Activated naive CD8-positive, alpha-beta T cell treated with anti-CD3 and anti-CD28 coated beads, Interleukin-2, amount 10 ng/mL, durations not matched to agents 7 days and 5 days (primary cell): ENCODE measurements around the gene ATP2B2. TPM values are rescaled to one million over a fixed set of nuclear protein-coding genes. Genes with fewer than 3 reads are reported as not detected.
"Not testable (repeated sequence)": the region's sequence is repeated elsewhere in the genome, so short reads cannot be mapped to it uniquely, and the experiment has no call there.

ENCODE experiments used
- ATAC-seq: fragments of 150-1000 bp; cut with Tn5 transposase; one replicate; pipeline ENCODE4 v1.10.0; 2021; ENCODE audit warnings: low read depth, moderate library complexity
- POLR2A ChIA-PET: fragments of 350-600 bp; sonication (Branson Sonifier 250); formaldehyde crosslinking; loops from one replicate; lab custom pipeline; 2021; ENCODE audit warnings: antibody characterized with exemption; lab: Charles Lee
- DNase-seq: peaks from one replicate; pipeline ENCODE4 v3.0.0; 2021
- H3K27ac Mint-ChIP-seq: one replicate; pipeline ENCODE4 v1.8.0; 2022; ENCODE audit warnings: mild to moderate bottlenecking, mixed read lengths
- H3K27me3 Mint-ChIP-seq: one replicate; pipeline ENCODE4 v1.8.0; 2022; ENCODE audit warnings: mild to moderate bottlenecking, moderate library complexity, mixed read lengths
- H3K36me3 Mint-ChIP-seq: one replicate; pipeline ENCODE4 v1.8.0; 2021; ENCODE audit warnings: mild to moderate bottlenecking, mixed read lengths
- H3K4me1 Mint-ChIP-seq: one replicate; pipeline ENCODE4 v1.8.0; 2021; ENCODE audit warnings: mixed read lengths
- H3K4me3 Mint-ChIP-seq: one replicate; pipeline ENCODE4 v1.8.0; 2022; ENCODE audit warnings: mild to moderate bottlenecking, moderate library complexity, mixed read lengths
- H3K9me3 Mint-ChIP-seq: one replicate; pipeline ENCODE4 v1.8.0; 2021; ENCODE audit warnings: mixed read lengths
- total RNA-seq, 2 experiments: library from RNA; stranded (reverse); gene quantifications; one replicate each; pipeline ENCODE4 v1.2.3, GENCODE V29; 2021

ATP2B2 gene
- total RNA-seq, 2 experiments from 2014 or later: not detected

DNA sequence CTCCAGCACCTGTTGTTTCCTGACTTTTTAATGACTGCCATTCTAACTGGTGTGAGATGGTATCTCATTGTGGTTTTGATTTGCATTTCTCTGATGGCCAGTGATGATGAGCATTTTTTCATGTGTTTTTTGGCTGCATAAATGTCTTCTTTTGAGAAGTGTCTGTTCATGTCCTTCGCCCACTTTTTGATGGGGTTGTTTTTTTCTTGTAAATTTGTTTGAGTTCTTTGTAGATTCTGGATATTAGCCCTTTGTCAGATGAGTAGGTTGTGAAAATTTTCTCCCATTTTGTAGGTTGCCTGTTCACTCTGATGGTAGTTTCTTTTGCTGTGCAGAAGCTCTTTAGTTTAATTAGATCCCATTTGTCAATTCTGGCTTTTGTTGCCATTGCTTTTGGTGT lies 207.3 kb downstream of the ATP2B2 start:
- H3K27me3 Mint-ChIP-seq, DNase-seq, H3K9me3 Mint-ChIP-seq, ATAC-seq, H3K4me3 Mint-ChIP-seq, POLR2A ChIA-PET, H3K27ac Mint-ChIP-seq, H3K4me1 Mint-ChIP-seq: not testable (repeated sequence)
- H3K36me3 Mint-ChIP-seq: peaks cover 21% of the 10 kb centered on the region

DNA sequence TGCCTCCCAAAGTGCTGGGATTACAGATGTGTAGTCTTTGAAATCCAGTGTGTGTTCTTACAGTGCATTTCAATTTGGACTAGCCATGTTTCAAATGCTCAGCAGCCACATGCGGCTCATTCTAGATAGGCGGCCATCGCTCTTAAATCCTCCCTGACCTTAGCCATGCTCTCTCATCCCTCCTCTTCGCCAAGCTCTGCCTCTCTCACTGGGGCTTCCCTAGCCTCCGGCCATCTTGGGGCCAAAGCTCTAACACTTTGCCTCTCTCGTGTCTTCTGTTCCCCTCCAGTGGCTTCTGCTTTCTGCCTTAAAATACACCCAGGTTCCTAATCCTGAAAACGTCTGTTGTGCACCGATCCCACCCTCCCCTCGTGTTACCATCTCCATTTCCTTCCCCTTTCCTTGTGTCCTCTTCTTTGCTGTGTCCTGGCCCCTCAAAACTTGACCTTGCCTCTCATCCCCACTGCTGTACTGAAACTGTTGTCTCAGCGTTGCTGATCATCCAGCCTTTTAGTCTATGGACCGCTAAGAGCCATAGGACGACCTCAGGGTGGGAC lies 211.3 kb downstream of the ATP2B2 start:
- Mint-ChIP-seq H3K4me1 (peaks cover 12% of the 10 kb centered on the region), H3K9me3 (no peaks in the 10 kb centered on the region), H3K27ac (no peak overlapping the region), H3K4me3 (no peak overlapping the region), H3K27me3 (no peaks in the 10 kb centered on the region), H3K36me3 (peaks cover 21% of the 10 kb centered on the region)
- POLR2A ChIA-PET: no interaction called here
- no peak for ATAC-seq
- no peak for DNase-seq

DNA sequence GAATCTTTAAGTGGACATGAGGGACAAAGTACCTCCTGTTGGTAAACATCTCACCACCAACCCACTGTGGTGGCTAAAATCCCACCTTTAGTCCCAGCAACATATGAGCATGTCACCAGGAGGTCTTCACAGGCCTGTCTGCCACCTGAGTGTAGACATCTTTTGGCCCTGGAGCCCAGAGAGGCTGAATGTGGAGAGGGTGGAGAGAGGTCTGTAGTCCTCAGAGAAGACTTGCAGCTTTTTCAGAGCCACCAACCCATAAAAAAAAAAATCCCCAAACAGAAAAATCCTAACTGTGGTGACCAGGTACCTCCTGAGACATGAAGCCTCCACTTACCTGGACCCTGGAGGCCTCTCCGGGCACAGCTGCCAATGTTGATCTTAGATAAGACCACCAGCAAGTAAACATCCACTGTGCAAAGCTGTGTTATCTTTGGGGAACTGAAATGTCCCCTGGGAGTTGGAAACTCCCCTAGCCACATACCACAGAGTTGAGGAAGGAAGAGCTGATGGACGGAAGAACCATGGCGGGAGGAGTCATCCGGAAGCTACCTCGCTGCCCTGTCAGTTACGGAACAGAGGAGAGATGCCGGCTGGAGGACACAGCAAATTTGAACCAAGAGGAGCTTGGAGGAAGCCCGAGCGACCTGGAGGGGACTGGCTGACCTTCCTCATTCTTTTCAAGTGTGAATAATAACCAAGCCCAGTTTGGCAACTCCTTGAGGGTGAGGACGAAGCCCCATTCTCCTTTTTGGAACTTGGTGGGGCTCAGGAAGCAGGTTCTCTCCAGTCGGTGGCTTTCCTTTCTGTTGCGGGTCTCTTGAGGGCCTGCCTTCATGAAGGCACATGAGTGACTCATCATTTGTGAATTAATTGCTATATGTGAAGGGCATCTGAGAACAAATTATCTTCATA lies 212.6 kb downstream of the ATP2B2 start, which contains the start of gene GHRL:
Gene GHRL (minus strand): TSS at position 443 of the 915 bp plus-strand sequence. CDS start 2,767 bp downstream, outside the sequence.
- H3K4me1 Mint-ChIP-seq: peaks cover 12% of the 10 kb centered on the region
- no peaks in the 10 kb centered on the region for H3K27me3 Mint-ChIP-seq
- POLR2A ChIA-PET: interaction anchor here (1.0 kb wide), 1 partner anchor 8 kb away, joined by 3 read pairs; no protein-coding TSS in a partner anchor
- DNase-seq (no peak), ATAC-seq (peak; percentile 29)
- no peak within 1 kb of the TSS for H3K4me3 Mint-ChIP-seq
- no peaks in the 10 kb centered on the region for H3K9me3 Mint-ChIP-seq
- H3K36me3 Mint-ChIP-seq: peaks cover 21% of the 10 kb centered on the region
- peak within 1 kb of the TSS; percentile 71 for H3K27ac Mint-ChIP-seq

DNA sequence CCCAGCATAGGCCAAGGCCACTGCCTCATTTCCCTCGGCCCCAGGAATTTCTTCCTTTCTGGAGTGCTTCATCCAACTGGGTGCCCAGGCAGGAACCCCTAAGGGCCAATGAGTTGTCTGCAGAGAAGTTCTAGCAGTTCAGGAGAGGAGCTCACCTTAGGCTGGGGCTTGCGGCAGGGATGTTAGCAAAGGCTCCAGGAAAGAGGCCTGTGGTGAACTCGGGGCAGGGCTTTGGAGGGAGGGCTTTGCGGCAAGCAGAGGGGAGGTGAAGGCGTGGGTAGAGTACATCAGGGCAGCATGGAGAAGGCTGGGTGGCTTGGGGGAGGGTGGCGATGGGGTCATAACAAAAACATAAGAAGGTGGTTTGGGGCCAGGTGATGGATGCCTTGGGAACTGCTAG lies 213.7 kb downstream of the ATP2B2 start:
- ATAC-seq (no peak), DNase-seq (no peak)
- H3K27ac Mint-ChIP-seq: peak overlapping the region; percentile 47
- H3K4me1 Mint-ChIP-seq: peaks cover 12% of the 10 kb centered on the region
- H3K27me3 Mint-ChIP-seq: no peaks in the 10 kb centered on the region
- POLR2A ChIA-PET: no interaction called here
- H3K4me3 Mint-ChIP-seq: no peak overlapping the region
- H3K36me3 Mint-ChIP-seq: peaks cover 17% of the 10 kb centered on the region
- no peaks in the 10 kb centered on the region for H3K9me3 Mint-ChIP-seq

- POLR2A ChIA-PET: interaction anchor here (0.6 kb wide), 1 partner anchor 9 kb away, joined by 3 read pairs; no protein-coding TSS in a partner anchor
Observed at GRCh38 chr3:10290481-10291176, 214.8 kb downstream of the ATP2B2 start.

GRCh38 chr3:10289787-10290355 lies 215.5 kb downstream of the ATP2B2 start:
- ATAC-seq: no peak
- no peak for DNase-seq
- Mint-ChIP-seq H3K9me3 (no peaks in the 10 kb centered on the region), H3K4me3 (no peak overlapping the region), H3K36me3 (peaks cover 15% of the 10 kb centered on the region), H3K27me3 (no peaks in the 10 kb centered on the region), H3K4me1 (peaks cover 13% of the 10 kb centered on the region), H3K27ac (no peak overlapping the region)
- POLR2A ChIA-PET: interaction anchor here (0.6 kb wide), 1 partner anchor 8 kb away, joined by 3 read pairs; no protein-coding TSS in a partner anchor

More at GRCh38 chr3:10290481-10291176, 214.8 kb downstream of the ATP2B2 start:
- DNase-seq: no peak
- no peak overlapping the region for H3K4me3 Mint-ChIP-seq
- H3K27ac Mint-ChIP-seq: no peak overlapping the region
- no peaks in the 10 kb centered on the region for H3K9me3 Mint-ChIP-seq
- H3K36me3 Mint-ChIP-seq: peaks cover 16% of the 10 kb centered on the region
- H3K27me3 Mint-ChIP-seq: no peaks in the 10 kb centered on the region
- ATAC-seq: no peak
- H3K4me1 Mint-ChIP-seq: peaks cover 12% of the 10 kb centered on the region

- Mint-ChIP-seq H3K9me3 (no peaks in the 10 kb centered on the region), H3K4me3 (no peak overlapping the region), H3K27me3 (no peaks in the 10 kb centered on the region), H3K36me3 (peaks cover 16% of the 10 kb centered on the region), H3K27ac (no peak overlapping the region), H3K4me1 (peaks cover 20% of the 10 kb centered on the region)
- DNase-seq: no peak
- no peak for ATAC-seq
- POLR2A ChIA-PET: no interaction called here
Observed at GRCh38 chr3:10289077-10289476, 216.3 kb downstream of the ATP2B2 start.

- peaks cover 23% of the 10 kb centered on the region for H3K4me1 Mint-ChIP-seq
- H3K4me3 Mint-ChIP-seq: no peak overlapping the region
- DNase-seq: no peak
- H3K36me3 Mint-ChIP-seq: peaks cover 16% of the 10 kb centered on the region
- H3K9me3 Mint-ChIP-seq: no peaks in the 10 kb centered on the region
- no peak overlapping the region for H3K27ac Mint-ChIP-seq
- ATAC-seq: no peak
- H3K27me3 Mint-ChIP-seq: no peaks in the 10 kb centered on the region
- POLR2A ChIA-PET: no interaction called here
Observed at GRCh38 chr3:10288575-10288960, 216.8 kb downstream of the ATP2B2 start.

DNA sequence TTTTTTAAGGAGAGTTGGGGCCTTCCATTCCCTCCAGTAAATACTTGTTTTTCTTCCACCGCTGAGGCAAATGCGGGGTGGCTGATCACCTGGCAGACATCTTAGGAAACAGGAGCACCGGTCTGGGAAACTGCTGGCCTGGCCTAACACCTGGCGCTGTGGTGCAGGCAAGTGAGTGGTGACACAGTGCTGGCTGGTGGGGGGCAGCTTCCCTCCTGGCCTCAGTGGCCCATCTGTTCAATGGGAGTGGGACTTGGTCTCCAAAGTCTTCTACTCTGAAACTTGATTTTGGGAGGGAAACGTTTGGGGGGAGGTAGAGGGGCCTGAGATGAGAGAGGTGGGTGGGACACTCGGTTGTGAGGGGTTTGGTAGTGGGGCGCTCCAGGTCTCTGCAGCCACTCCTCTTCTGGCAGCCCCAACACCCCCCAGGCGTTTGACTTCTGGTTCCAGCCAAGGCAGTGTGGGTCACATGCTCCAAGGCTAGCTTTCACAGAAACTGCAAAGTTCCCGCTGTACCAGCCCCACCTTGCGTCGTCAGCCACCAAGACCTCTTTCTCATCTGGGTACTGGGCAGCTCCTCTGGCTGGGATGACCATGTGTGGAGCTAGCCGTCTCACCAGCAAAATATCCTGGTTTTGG lies 217.3 kb downstream of the ATP2B2 start:
- Mint-ChIP-seq H3K9me3 (no peaks in the 10 kb centered on the region), H3K27me3 (no peaks in the 10 kb centered on the region), H3K36me3 (peaks cover 16% of the 10 kb centered on the region), H3K4me1 (peaks cover 25% of the 10 kb centered on the region), H3K27ac (no peak overlapping the region), H3K4me3 (no peak overlapping the region)
- POLR2A ChIA-PET: no interaction called here
- no peak for DNase-seq
- ATAC-seq: no peak

- peak overlapping the region; percentile 27 for H3K27ac Mint-ChIP-seq
- POLR2A ChIA-PET: no interaction called here
- peak; percentile 40 for ATAC-seq
- peaks cover 16% of the 10 kb centered on the region for H3K36me3 Mint-ChIP-seq
- peaks cover 22% of the 10 kb centered on the region for H3K4me1 Mint-ChIP-seq
- no peaks in the 10 kb centered on the region for H3K27me3 Mint-ChIP-seq
- H3K9me3 Mint-ChIP-seq: no peaks in the 10 kb centered on the region
- DNase-seq: no peak
- no peak overlapping the region for H3K4me3 Mint-ChIP-seq
Observed at GRCh38 chr3:10286596-10287295, 218.6 kb downstream of the ATP2B2 start.

DNA sequence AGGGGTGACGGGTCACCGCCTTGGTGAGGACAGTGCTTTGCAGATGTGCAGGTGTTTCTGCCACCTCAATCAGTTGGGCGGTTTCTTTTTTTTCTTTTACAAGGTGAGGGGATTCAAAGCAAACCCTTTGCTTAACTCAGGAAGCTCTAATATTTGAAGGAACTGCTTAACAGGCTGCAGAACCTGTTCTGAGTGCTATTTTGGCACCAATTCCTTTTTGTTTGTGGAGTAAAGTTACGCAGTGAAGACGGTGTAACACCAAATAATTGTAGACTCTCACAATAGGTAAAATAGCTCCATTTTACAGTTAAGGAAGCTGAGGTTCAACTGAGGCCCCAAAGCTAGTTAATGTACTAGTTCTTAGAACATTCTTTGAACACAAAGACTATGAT lies 219.3 kb downstream of the ATP2B2 start:
- no peak overlapping the region for H3K4me3 Mint-ChIP-seq
- no peak for ATAC-seq
- H3K36me3 Mint-ChIP-seq: peaks cover 16% of the 10 kb centered on the region
- no peaks in the 10 kb centered on the region for H3K27me3 Mint-ChIP-seq
- DNase-seq: no peak
- POLR2A ChIA-PET: no interaction called here
- H3K27ac Mint-ChIP-seq: no peak overlapping the region
- peaks cover 18% of the 10 kb centered on the region for H3K4me1 Mint-ChIP-seq
- no peaks in the 10 kb centered on the region for H3K9me3 Mint-ChIP-seq
